SU-DHL-6 (cell line): ENCODE results near the gene CASP3.
A peak's percentile ranks its signal among the peaks of the same experiment; 100 is the strongest.
"Not testable (repeated sequence)": the region's sequence is repeated elsewhere in the genome, so short reads cannot be mapped to it uniquely, and the experiment has no call there.

Experiments
- H2AFZ ChIP-seq: fragments of 200-600 bp; sonication (generic); 2 replicates; pipeline ENCODE4 v1.6.1; 2014; ENCODE audit warnings: low read depth, mild to moderate bottlenecking, moderate library complexity, mixed read lengths, antibody characterized with exemption, low read length; ENCODE audit not compliant: severe bottlenecking
- H3F3A ChIP-seq: fragments of 200-600 bp; shearing (Covaris generic); 2 replicates; pipeline ENCODE4 v1.6.0; 2016; ENCODE audit warnings: antibody characterized with exemption, mild to moderate bottlenecking; ENCODE audit not compliant: insufficient read depth
- H3K27ac ChIP-seq: fragments of 200-600 bp; sonication (generic); 2 replicates; pipeline ENCODE4 v1.5.1; 2016; ENCODE audit warnings: low read depth, mild to moderate bottlenecking, low read length, moderate library complexity, mixed read lengths
- H3K27me3 ChIP-seq: fragments of 200-600 bp; sonication (generic), shearing (Covaris generic); 2 replicates; pipeline ENCODE4 v1.6.0; 2014; ENCODE audit warnings: mild to moderate bottlenecking, low read length
- H3K36me3 ChIP-seq: fragments of 200-600 bp; sonication (generic); 2 replicates; pipeline ENCODE4 v1.6.1; 2014; ENCODE audit warnings: mild to moderate bottlenecking, low read length, mixed read lengths
- H3K4me2 ChIP-seq: fragments of 300-600, 200-600 bp; shearing (Covaris generic), sonication (generic); 2 replicates; pipeline ENCODE4 v1.6.0; 2014; ENCODE audit warnings: low read length, low read depth, mild to moderate bottlenecking; ENCODE audit not compliant: poor library complexity, severe bottlenecking
- H3K4me3 ChIP-seq: fragments of 200-600 bp; sonication (generic); 2 replicates; pipeline ENCODE4 v1.5.1; 2014; ENCODE audit warnings: antibody characterized with exemption, low read length, mild to moderate bottlenecking, mixed read lengths; ENCODE audit not compliant: insufficient read depth, poor library complexity, severe bottlenecking
- H3K79me2 ChIP-seq: fragments of 200-600 bp; sonication (generic); 2 replicates; pipeline ENCODE4 v1.6.1; 2014; ENCODE audit warnings: mild to moderate bottlenecking, low read length, moderate library complexity; ENCODE audit not compliant: insufficient read depth
- H3K9ac ChIP-seq: fragments of 200-600 bp; sonication (generic); 2 replicates; pipeline ENCODE4 v1.7.0; 2014; ENCODE audit warnings: mild to moderate bottlenecking, low read length
- H3K9me2 ChIP-seq: fragments of 200-600 bp; sonication (generic); replicated peaks from 2 replicates; pipeline ENCODE4 v1.6.1; 2014; ENCODE audit warnings: low read length; ENCODE audit not compliant: insufficient read depth
- H3K9me3 ChIP-seq: fragments of 200-600 bp; sonication (generic); 2 replicates; pipeline ENCODE4 v1.6.1; 2014; ENCODE audit warnings: low read length, mixed read lengths; ENCODE audit not compliant: insufficient read depth
- H4K20me1 ChIP-seq: fragments of 200-600 bp; sonication (generic); 2 replicates; pipeline ENCODE4 v1.6.1; 2014; ENCODE audit warnings: low read depth, mild to moderate bottlenecking, antibody characterized with exemption, low read length, moderate library complexity, mixed read lengths
- EZH2phosphoT487 ChIP-seq: fragments of 200-600 bp; sonication (generic), shearing (Covaris generic); conservative IDR thresholded peaks from 2 replicates; pipeline ENCODE4 v1.6.1; 2018; ENCODE audit warnings: mild to moderate bottlenecking, antibody characterized with exemption, low read length, moderate library complexity, mixed read lengths
- TF ChIP-seq, protein P1 (sequence below): fragments of 200-600 bp; sonication (generic); IDR thresholded peaks from one replicate; pipeline ENCODE4 v1.5.1; 2017; ENCODE audit warnings: antibody characterized with exemption, mild to moderate bottlenecking, low read length, moderate library complexity; ENCODE audit not compliant: insufficient read depth, poor library complexity, severe bottlenecking

Gene CASP3

DNA sequence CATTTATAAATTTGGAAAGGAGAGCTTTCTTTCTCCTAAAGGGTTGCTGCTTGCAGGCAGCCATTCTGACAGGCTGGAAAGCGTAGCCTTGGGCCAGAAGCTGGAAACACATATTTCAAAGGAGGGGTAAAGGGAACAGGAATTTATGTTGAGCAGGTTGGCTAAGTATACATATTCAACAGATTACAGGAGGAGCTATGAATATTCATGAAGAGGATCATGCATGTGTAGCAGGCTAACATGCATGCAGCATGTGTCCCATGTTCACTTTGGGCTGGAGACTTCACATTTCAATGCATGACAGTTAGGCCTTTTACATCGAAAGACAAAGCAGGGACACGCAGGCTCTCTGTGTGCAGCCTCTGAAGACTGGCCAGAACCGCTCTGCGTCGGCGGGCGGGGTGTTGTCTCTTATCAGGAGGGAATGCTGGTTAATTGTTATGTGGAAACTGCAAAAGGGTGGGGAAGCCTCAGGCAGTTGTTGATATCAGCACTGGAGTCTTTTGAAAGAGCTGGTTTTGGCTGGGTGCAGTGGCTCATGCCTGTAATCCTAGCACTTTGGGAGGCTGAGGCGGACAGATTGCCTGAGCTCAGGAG is 31.5 kb downstream of the CASP3 start:
- Histone ChIP-seq H3K4me3 (no peak overlapping the region), H3K9me3 (peaks cover 13% of the 10 kb centered on the region; the same call in 1 of the 2 replicates), H4K20me1 (no peaks in the 10 kb centered on the region), H3K27ac (no peak overlapping the region), H3K9ac (no peak overlapping the region), H3K4me2 (no peak overlapping the region), H3K9me2 (no peaks in the 10 kb centered on the region), H3K79me2 (no peaks in the 10 kb centered on the region), H2AFZ (peak overlapping the region; percentile 12), H3K36me3 (no peaks in the 10 kb centered on the region), H3F3A (no peaks in the 10 kb centered on the region), H3K27me3 (no peaks in the 10 kb centered on the region)
- no peak for TF ChIP-seq EZH2phosphoT487
- TF ChIP-seq, protein P1, sequence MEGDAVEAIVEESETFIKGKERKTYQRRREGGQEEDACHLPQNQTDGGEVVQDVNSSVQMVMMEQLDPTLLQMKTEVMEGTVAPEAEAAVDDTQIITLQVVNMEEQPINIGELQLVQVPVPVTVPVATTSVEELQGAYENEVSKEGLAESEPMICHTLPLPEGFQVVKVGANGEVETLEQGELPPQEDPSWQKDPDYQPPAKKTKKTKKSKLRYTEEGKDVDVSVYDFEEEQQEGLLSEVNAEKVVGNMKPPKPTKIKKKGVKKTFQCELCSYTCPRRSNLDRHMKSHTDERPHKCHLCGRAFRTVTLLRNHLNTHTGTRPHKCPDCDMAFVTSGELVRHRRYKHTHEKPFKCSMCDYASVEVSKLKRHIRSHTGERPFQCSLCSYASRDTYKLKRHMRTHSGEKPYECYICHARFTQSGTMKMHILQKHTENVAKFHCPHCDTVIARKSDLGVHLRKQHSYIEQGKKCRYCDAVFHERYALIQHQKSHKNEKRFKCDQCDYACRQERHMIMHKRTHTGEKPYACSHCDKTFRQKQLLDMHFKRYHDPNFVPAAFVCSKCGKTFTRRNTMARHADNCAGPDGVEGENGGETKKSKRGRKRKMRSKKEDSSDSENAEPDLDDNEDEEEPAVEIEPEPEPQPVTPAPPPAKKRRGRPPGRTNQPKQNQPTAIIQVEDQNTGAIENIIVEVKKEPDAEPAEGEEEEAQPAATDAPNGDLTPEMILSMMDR: no peak

- no peak overlapping the region for H3K9ac ChIP-seq
- no peaks in the 10 kb centered on the region for H3K79me2 ChIP-seq
- TF ChIP-seq, protein P1: no peak
- no peak for TF ChIP-seq EZH2phosphoT487
- H3F3A ChIP-seq: no peaks in the 10 kb centered on the region
- H3K9me3 ChIP-seq: peaks cover 13% of the 10 kb centered on the region; the same call in 1 of the 2 replicates
- no peaks in the 10 kb centered on the region for H4K20me1 ChIP-seq
- no peaks in the 10 kb centered on the region for H3K36me3 ChIP-seq
- no peaks in the 10 kb centered on the region for H3K27me3 ChIP-seq
- H3K4me2 ChIP-seq: peak overlapping the region; percentile 26
- no peaks in the 10 kb centered on the region for H3K9me2 ChIP-seq
- H3K4me3 ChIP-seq: no peak overlapping the region
- H2AFZ ChIP-seq: peak overlapping the region; percentile 12
- peak overlapping the region; percentile 41 for H3K27ac ChIP-seq
Measured at GRCh38 chr4:184616633-184617551, 32.4 kb downstream of the CASP3 start.

- not testable (repeated sequence) for H3K4me3 ChIP-seq, H3K36me3 ChIP-seq, H3K9ac ChIP-seq, H4K20me1 ChIP-seq, H3F3A ChIP-seq, H2AFZ ChIP-seq, H3K79me2 ChIP-seq, H3K9me2 ChIP-seq, H3K27me3 ChIP-seq
- H3K27ac ChIP-seq: peak overlapping the region; percentile 41
- H3K4me2 ChIP-seq: peak overlapping the region; percentile 26
- peaks cover 13% of the 10 kb centered on the region; the same call in 1 of the 2 replicates for H3K9me3 ChIP-seq
Measured at GRCh38 chr4:184616168-184616567, 33.1 kb downstream of the CASP3 start.

DNA sequence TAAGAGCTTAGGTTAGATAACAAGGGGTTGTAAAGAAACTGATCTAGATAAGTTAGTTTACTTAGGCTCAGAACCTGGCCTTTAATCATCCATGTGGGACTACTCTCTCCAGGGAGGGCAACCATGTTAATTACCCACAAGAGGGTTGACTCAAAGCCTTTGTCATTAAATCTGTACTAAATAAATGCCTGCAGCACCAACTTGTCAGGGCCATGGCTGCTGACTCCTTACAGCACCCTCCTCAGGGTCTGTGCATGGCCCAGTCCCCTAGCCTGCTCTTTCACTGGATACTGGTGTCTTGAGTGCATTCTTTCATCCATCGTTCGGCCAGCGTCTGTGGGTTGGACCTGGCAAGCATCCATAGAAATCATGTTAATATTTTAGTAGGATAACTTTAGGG is 34.7 kb downstream of the CASP3 start:
- Histone ChIP-seq H2AFZ (no peak overlapping the region), H3K27me3 (no peaks in the 10 kb centered on the region), H3K27ac (no peak overlapping the region), H3K4me2 (no peak overlapping the region), H3K79me2 (no peaks in the 10 kb centered on the region), H3F3A (no peaks in the 10 kb centered on the region), H3K4me3 (no peak overlapping the region), H4K20me1 (no peaks in the 10 kb centered on the region), H3K9me2 (no peaks in the 10 kb centered on the region), H3K9me3 (peaks cover 13% of the 10 kb centered on the region; the same call in 1 of the 2 replicates), H3K9ac (no peak overlapping the region), H3K36me3 (no peaks in the 10 kb centered on the region)
- TF ChIP-seq EZH2phosphoT487: no peak
- TF ChIP-seq, protein P1: no peak
